Ectodermal cell (in vitro differentiated cells): ENCODE measurements around the gene PRSS56.
A peak's percentile ranks its signal among the peaks of the same experiment; 100 is the strongest.

Source experiments
- H3K27ac ChIP-seq: 2 replicates; pipeline ENCODE4 v1.7.0; 2013; ENCODE audit warnings: mild to moderate bottlenecking, low read depth, low read length; ENCODE audit not compliant: insufficient read depth, poor library complexity, severe bottlenecking
- H3K27me3 ChIP-seq: 2 replicates; pipeline ENCODE4 v1.7.0; 2013; ENCODE audit warnings: mild to moderate bottlenecking, low read length; ENCODE audit not compliant: insufficient read depth, control insufficient read depth, poor library complexity, severe bottlenecking
- H3K36me3 ChIP-seq: one replicate; pipeline ENCODE4 v1.7.0; 2013; ENCODE audit warnings: low read length; ENCODE audit not compliant: control insufficient read depth, insufficient read depth
- H3K4me1 ChIP-seq: one replicate; pipeline ENCODE4 v1.7.0; 2013; ENCODE audit warnings: low read length; ENCODE audit not compliant: control insufficient read depth, insufficient read depth
- H3K4me3 ChIP-seq: 2 replicates; pipeline ENCODE4 v1.7.0; 2013; ENCODE audit warnings: low read depth, low read length, control low read depth; ENCODE audit not compliant: insufficient read depth
- H3K9me3 ChIP-seq: 2 replicates; pipeline ENCODE4 v1.7.0; 2013; ENCODE audit warnings: mild to moderate bottlenecking, low read length, moderate library complexity; ENCODE audit not compliant: control insufficient read depth
- WGBS, 2 experiments: methylation state at CpG; one replicate each; pipeline ENCODE4 v1.1.7; 2013; ENCODE audit warnings: missing lambda C conversion rate in 2 of 2; 5-methylcytosine and 5-hydroxymethylcytosine counted together

The PRSS56 gene

GRCh38 chr2:232487385-232488096 is 32.6 kb upstream of the PRSS56 start, which contains the start of gene ECEL1:
ECEL1 (minus strand) TSS chr2:232487834; CDS start chr2:232486653, 1,181 bp downstream.
- peaks cover 21% of the 10 kb centered on the region for H3K4me1 ChIP-seq
- no peaks in the 10 kb centered on the region for H3K9me3 ChIP-seq
- WGBS, 2 experiments, result 1% methylated on average over 102 of the region's 102 CpGs
- H3K27ac ChIP-seq, result no peak within 1 kb of the TSS
- peaks cover 75% of the 10 kb centered on the region for H3K27me3 ChIP-seq
- H3K4me3 ChIP-seq, result peak within 1 kb of the TSS; percentile 34
- H3K36me3 ChIP-seq, result no peaks in the 10 kb centered on the region

DNA sequence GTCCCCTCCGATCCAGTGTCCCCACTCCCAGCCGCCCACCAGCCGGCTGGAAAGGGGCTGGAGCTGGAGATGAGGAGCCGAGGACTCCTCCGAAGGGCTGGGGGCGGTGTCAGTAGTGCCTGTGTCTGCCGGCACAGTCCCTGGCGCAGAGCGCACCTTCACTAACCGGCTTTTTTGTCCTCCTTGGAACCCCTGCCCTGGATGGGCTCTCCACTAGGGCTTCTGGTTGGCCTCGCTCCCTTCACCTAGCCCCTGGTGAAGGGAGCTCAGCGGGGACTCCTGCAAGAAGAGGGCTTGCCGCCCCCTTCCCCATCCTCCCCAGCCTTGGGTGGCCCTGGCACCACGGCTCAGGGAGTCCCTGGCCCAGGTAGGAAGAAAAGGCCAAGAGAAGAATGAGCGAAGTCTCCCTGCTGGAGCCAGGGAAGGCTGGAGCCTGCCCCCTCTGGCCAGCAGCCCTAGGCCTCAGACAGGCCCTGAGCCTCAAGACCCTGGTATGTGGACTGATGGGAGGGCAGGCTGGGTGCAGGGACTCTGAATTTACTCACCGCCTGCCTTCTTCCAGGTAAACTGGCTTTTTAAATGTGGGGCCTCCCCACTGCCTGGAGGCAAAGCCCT is 32.0 kb upstream of the PRSS56 start:
- H3K27ac ChIP-seq, result no peak overlapping the region
- H3K27me3 ChIP-seq, result peaks cover 80% of the 10 kb centered on the region
- 15% methylated on average over 16 of the region's 16 CpGs for WGBS, 2 experiments

GRCh38 chr2:232488721-232489300 is 31.4 kb upstream of the PRSS56 start:
- H3K27ac ChIP-seq, result no peak overlapping the region
- 81 to 85% methylated on average over 5 of the region's 5 CpGs for WGBS, 2 experiments

More for the DNA sequence above, 32.0 kb upstream of the PRSS56 start:
- H3K9me3 ChIP-seq, result no peaks in the 10 kb centered on the region
- H3K4me3 ChIP-seq, result no peak overlapping the region
- H3K36me3 ChIP-seq, result no peaks in the 10 kb centered on the region
- peaks cover 21% of the 10 kb centered on the region for H3K4me1 ChIP-seq

DNA sequence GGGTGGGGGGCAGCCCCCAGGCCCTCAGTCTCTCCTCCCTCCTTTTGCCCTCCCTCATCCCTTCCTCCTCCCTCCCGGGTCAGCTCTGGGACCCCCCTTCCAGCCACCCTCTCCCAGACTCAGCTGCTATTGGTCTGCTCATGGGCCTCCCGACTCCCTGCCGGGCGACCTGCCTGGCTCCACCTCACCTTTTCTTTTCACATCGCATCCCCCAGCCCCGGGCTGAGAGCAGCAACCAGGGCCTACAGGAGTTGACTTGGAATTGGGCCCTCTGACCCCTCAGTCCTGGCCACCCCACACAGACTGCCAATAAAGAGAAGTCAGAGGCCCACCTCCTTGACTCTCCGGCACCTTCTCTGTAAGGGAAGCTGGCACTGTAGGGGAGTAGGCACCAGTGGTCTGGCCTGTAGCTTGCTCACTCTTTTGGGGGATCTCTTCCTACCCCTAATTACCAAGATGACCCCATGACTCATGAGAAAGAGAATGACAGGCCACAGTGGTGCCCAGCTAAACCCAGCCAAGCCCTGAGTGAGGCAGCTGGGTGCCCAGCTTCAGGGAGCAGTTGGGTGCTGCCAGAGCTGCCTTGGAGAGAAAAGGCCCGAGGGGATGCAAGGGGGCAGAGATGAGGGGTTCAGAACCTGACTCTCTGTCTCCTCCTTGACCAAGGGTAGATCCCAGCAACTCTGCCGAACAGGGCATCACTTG is 30.5 kb upstream of the PRSS56 start:
- no peak overlapping the region for H3K27ac ChIP-seq
- no peaks in the 10 kb centered on the region for H3K36me3 ChIP-seq
- peaks cover 21% of the 10 kb centered on the region for H3K4me1 ChIP-seq
- WGBS, 2 experiments, result 50 to 55% methylated on average over 9 of the region's 9 CpGs
- peaks cover 66% of the 10 kb centered on the region for H3K27me3 ChIP-seq
- H3K4me3 ChIP-seq, result no peak overlapping the region
- H3K9me3 ChIP-seq, result no peaks in the 10 kb centered on the region

More at GRCh38 chr2:232488721-232489300, 31.4 kb upstream of the PRSS56 start:
- no peaks in the 10 kb centered on the region for H3K36me3 ChIP-seq
- H3K4me1 ChIP-seq, result peaks cover 21% of the 10 kb centered on the region
- H3K9me3 ChIP-seq, result no peaks in the 10 kb centered on the region
- H3K27me3 ChIP-seq, result peaks cover 74% of the 10 kb centered on the region
- H3K4me3 ChIP-seq, result no peak overlapping the region

DNA sequence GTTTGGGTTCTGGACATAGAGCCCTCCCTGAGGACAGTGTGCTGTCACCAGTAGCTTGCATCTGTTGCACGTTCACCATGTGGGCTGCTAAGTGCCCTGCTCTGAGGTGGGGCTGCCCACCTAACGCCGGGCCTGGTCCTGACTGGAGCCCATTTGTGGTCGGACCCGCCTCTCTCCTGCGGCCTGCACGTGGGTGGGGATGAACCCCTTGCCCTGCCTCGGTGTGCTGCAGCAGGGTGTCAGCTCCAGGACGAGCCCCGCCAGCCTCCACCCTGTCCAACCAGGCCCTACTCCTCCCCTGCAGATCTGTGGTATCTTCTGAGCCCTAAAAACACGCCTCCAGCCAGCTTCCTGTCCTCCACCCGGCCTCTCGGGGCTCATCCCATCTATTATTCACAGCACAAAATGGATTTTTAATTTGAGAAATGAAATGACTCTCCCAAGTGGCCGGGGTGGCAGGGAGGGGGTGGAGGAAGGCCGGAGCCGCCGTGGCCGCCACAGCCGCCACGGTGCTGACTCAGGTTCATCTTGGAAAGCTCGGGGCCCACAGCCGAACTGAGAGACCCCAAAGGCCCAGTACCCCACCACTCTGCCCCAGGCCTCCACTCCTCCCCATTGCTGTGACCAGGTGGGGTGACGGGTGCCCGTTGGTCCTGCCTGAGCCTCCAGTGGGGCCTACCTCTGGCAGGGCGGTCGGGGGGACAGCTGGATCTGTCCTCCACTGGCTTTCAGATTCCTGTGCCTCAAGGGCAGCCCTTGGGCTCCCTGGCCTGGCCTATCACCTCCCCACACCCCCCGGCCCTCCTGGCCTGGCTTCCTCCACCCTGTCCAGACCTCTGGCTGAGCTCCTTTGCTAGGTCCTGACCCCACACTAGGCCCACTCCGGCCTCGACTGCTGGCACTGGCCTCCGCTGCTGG is 29.7 kb upstream of the PRSS56 start:
- Histone ChIP-seq H3K36me3 (no peaks in the 10 kb centered on the region), H3K4me3 (no peak overlapping the region)

GRCh38 chr2:232491139-232491780 is 28.9 kb upstream of the PRSS56 start:
- H3K27me3 ChIP-seq, result peaks cover 50% of the 10 kb centered on the region
- H3K4me1 ChIP-seq, result peaks cover 9% of the 10 kb centered on the region
- H3K9me3 ChIP-seq, result no peaks in the 10 kb centered on the region
- H3K36me3 ChIP-seq, result no peaks in the 10 kb centered on the region
- H3K27ac ChIP-seq, result no peak overlapping the region
- H3K4me3 ChIP-seq, result no peak overlapping the region
- WGBS, 2 experiments, result 92 to 93% methylated on average over 12 of the region's 12 CpGs

More for the DNA sequence above, 29.7 kb upstream of the PRSS56 start:
- peaks cover 15% of the 10 kb centered on the region for H3K4me1 ChIP-seq
- no peak overlapping the region for H3K27ac ChIP-seq
- H3K27me3 ChIP-seq, result peaks cover 58% of the 10 kb centered on the region
- WGBS, 2 experiments, result 90 to 93% methylated on average over 30 of the region's 30 CpGs
- H3K9me3 ChIP-seq, result no peaks in the 10 kb centered on the region

DNA sequence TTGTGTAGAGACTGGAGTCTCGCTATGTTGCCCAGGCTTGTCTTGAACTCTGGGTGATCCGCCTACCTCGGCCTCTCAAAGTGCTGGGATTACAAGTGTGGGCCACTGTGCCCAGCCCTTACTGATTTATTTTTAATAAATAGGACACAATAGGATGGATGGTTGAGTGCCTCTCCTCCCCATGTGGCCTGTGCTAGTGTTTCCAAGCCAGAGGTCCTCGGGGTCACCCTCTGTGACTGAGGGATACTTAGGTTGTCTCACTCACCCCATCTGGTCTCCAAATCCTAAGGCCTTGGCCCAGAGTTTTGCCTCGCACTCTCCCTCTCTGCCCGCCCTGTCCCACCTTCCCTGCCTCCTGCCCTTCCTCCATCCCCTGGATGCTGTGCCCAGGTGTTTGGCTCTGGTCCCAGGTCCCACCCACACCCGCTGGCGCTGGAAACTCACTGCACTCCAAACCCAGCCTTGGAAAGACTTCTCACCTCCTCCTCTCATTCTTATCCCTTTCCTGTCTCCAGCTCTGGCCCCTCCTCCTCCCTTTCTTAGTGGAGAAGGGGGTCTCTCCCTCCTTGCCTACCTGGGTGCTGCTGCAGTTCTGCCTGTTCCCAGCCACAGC is 27.8 kb upstream of the PRSS56 start:
- 72 to 80% methylated on average over 8 of the region's 8 CpGs for WGBS, 2 experiments
- Histone ChIP-seq H3K27ac (no peak overlapping the region), H3K36me3 (no peaks in the 10 kb centered on the region), H3K4me3 (no peak overlapping the region), H3K27me3 (peaks cover 39% of the 10 kb centered on the region), H3K9me3 (no peaks in the 10 kb centered on the region), H3K4me1 (peaks cover 11% of the 10 kb centered on the region)

GRCh38 chr2:232492963-232493700 is 27.1 kb upstream of the PRSS56 start:
- no peaks in the 10 kb centered on the region for H3K36me3 ChIP-seq
- no peaks in the 10 kb centered on the region for H3K9me3 ChIP-seq
- H3K27me3 ChIP-seq, result peaks cover 31% of the 10 kb centered on the region
- H3K4me1 ChIP-seq, result peaks cover 11% of the 10 kb centered on the region
- H3K27ac ChIP-seq, result no peak overlapping the region
- WGBS, 2 experiments, result 90 to 92% methylated on average over 24 of the region's 24 CpGs
- no peak overlapping the region for H3K4me3 ChIP-seq
